ENCODE data around the gene DIP2A. TPM values are rescaled to one million over a fixed set of nuclear protein-coding genes. Genes with fewer than 3 reads are reported as not detected.
A peak's percentile ranks its signal among the peaks of the same experiment; 100 is the strongest.

DIP2A gene, protein sequence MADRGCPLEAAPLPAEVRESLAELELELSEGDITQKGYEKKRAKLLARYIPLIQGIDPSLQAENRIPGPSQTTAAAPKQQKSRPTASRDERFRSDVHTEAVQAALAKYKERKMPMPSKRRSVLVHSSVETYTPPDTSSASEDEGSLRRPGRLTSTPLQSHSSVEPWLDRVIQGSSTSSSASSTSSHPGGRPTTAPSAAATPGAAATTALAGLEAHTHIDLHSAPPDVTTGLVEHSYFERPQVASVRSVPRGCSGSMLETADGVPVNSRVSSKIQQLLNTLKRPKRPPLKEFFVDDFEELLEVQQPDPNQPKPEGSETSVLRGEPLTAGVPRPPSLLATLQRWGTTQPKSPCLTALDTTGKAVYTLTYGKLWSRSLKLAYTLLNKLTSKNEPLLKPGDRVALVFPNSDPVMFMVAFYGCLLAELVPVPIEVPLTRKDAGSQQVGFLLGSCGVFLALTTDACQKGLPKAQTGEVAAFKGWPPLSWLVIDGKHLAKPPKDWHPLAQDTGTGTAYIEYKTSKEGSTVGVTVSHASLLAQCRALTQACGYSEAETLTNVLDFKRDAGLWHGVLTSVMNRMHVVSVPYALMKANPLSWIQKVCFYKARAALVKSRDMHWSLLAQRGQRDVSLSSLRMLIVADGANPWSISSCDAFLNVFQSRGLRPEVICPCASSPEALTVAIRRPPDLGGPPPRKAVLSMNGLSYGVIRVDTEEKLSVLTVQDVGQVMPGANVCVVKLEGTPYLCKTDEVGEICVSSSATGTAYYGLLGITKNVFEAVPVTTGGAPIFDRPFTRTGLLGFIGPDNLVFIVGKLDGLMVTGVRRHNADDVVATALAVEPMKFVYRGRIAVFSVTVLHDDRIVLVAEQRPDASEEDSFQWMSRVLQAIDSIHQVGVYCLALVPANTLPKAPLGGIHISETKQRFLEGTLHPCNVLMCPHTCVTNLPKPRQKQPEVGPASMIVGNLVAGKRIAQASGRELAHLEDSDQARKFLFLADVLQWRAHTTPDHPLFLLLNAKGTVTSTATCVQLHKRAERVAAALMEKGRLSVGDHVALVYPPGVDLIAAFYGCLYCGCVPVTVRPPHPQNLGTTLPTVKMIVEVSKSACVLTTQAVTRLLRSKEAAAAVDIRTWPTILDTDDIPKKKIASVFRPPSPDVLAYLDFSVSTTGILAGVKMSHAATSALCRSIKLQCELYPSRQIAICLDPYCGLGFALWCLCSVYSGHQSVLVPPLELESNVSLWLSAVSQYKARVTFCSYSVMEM (N-terminal part only)
- total RNA-seq: 23.9 TPM
- long read RNA-seq, partial matches to known transcripts: 6 of 12 reads
- long read RNA-seq, other reads (novel, unspliced or antisense): 3 of 12 reads

- DNase-seq (ENCODE audit: missing footprints) (peak; percentile 98), ATAC-seq (peak; percentile 98)
- intact Hi-C loops (cut with DNase I): loop anchor here (10.0 kb wide), 1 partner anchor 134 kb away; the partner anchor contains the start of genes C21orf58 and PCNT
Observed at GRCh38 chr21:46458315-46459023, at the start of gene DIP2A. TSS of gene DIP2A (plus strand) at chr21:46458891. CDS start at chr21:46459132, 241 bp downstream.

- intact Hi-C loops (cut with DNase I): no loop called here
- DNase-seq (ENCODE audit: missing footprints) (peak; percentile 42), ATAC-seq (no peak)
Observed at GRCh38 chr21:46409641-46410406, 48.9 kb upstream of the DIP2A start.

DNA sequence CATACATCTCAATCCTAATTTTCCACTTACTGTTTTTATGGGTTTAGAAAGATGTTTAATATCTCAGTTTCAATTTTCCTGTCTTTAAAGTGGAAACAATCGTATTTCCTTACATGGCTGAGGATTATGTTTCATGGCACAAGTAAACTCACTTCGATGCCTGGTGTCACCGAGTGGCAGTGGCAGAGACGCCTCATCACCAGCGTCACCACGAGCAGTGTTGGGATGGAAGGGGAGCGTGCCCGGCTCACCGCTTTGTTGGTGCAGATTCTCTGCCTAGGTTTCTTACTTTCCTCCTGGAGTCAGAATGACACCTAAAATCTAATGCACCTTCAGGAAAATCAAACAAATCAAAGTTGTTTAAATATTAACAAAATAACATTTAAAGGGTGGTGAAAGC, 48.2 kb upstream of the DIP2A start:
- no peak for ATAC-seq
- intact Hi-C loops (cut with DNase I): no loop called here
- no peak for DNase-seq (ENCODE audit: missing footprints)

DNA sequence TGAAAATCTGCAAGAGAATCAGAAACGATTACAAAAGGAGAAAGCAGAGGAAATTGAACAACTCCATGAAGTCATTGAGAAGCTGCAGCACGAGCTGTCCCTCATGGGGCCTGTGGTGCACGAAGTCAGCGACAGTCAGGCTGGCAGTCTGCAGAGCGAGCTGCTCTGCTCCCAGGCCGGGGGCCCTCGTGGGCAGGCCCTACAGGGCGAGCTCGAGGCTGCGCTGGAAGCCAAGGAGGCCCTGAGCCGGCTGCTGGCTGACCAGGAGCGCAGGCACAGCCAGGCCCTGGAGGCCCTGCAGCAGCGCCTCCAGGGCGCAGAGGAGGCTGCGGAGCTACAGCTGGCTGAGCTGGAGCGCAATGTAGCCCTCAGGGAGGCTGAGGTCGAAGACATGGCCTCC, 47.5 kb upstream of the DIP2A start:
- ATAC-seq: no peak
- intact Hi-C loops (cut with DNase I): no loop called here
- DNase-seq (ENCODE audit: missing footprints): no peak

GRCh38 chr21:46411691-46412090, 47.0 kb upstream of the DIP2A start:
- no peak for ATAC-seq
- intact Hi-C loops (cut with DNase I): no loop called here

GRCh38 chr21:46412521-46413364, 45.9 kb upstream of the DIP2A start:
- ATAC-seq: peak; percentile 20
- intact Hi-C loops (cut with DNase I): no loop called here
- no peak for DNase-seq (ENCODE audit: missing footprints)

More at GRCh38 chr21:46411691-46412090, 47.0 kb upstream of the DIP2A start:
- DNase-seq (ENCODE audit: missing footprints): no peak

DNA sequence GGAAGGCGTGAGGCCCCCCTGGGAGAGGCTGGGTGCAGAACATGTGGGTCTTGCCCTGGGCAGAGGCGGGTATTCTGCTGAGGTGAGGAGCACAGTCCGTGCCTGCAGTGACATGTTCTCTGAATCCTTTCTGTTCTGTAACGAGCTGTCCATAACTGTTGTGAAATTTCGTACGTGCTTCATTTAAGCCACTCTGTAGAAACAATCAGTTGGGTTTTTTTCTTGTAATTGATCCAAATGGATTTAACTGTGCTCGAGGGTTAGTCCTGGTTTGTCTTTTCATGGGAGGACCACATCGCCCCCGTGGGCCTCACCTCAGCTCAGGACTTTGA, 45.4 kb upstream of the DIP2A start:
- intact Hi-C loops (cut with DNase I): no loop called here
- ATAC-seq: no peak
- DNase-seq (ENCODE audit: missing footprints): no peak

GRCh38 chr21:46414965-46415275, 43.8 kb upstream of the DIP2A start:
- intact Hi-C loops (cut with DNase I): no loop called here
- DNase-seq (ENCODE audit: missing footprints) (no peak), ATAC-seq (no peak)

DNA sequence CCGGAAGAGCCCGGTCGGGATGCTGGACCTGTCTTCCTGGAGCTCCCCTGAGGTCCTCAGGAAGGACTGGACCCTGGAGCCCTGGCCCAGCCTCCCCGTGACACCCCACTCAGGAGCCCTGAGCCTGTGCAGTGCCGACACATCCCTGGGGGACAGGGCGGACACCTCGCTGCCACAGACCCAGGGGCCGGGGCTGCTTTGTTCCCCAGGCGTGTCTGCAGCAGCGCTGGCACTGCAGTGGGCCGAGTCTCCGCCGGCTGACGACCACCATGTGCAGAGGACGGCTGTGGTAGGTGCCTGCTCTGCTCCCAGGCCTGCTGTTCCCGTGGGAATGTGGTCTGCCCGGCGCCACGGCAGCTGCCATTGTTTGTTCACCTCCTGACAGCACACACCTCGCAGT, 42.1 kb upstream of the DIP2A start:
- ATAC-seq (no peak), DNase-seq (ENCODE audit: missing footprints) (no peak)
- intact Hi-C loops (cut with DNase I): no loop called here

GRCh38 chr21:46418265-46418946, 40.3 kb upstream of the DIP2A start:
- intact Hi-C loops (cut with DNase I): no loop called here
- DNase-seq (ENCODE audit: missing footprints): peak; percentile 35

GRCh38 chr21:46420241-46421190, 38.2 kb upstream of the DIP2A start:
- DNase-seq (ENCODE audit: missing footprints) (peak; percentile 67), ATAC-seq (no peak)
- intact Hi-C loops (cut with DNase I): no loop called here

More at GRCh38 chr21:46418265-46418946, 40.3 kb upstream of the DIP2A start:
- ATAC-seq: no peak

DNA sequence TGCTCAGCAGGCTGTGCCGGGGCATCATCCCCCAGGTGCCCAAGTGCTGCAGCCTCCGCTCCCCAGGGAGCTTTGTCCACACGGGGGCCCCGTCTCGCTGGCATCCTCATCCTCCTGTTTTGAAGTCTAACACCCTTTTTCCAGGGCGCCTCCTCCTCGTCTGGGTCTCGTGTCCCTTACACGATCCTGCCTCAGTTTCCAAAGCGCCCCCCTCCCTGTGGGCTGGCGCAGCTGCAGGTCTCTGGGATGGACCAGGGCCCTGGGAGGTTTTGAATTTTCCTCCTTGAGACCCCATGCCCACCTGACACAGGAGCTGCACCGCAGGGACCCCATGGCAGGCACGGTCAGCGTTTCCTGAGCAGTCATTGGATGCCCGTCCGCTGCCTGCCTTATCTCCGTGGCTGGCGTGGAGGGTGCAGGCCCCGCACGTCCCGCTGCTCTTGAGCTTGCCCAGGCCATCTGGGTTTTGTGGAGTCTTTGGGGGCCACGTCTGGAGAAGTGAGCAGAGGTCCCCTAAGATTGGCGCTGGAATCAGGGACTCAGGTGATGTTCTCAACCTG, 37.4 kb upstream of the DIP2A start:
- intact Hi-C loops (cut with DNase I): no loop called here

DNA sequence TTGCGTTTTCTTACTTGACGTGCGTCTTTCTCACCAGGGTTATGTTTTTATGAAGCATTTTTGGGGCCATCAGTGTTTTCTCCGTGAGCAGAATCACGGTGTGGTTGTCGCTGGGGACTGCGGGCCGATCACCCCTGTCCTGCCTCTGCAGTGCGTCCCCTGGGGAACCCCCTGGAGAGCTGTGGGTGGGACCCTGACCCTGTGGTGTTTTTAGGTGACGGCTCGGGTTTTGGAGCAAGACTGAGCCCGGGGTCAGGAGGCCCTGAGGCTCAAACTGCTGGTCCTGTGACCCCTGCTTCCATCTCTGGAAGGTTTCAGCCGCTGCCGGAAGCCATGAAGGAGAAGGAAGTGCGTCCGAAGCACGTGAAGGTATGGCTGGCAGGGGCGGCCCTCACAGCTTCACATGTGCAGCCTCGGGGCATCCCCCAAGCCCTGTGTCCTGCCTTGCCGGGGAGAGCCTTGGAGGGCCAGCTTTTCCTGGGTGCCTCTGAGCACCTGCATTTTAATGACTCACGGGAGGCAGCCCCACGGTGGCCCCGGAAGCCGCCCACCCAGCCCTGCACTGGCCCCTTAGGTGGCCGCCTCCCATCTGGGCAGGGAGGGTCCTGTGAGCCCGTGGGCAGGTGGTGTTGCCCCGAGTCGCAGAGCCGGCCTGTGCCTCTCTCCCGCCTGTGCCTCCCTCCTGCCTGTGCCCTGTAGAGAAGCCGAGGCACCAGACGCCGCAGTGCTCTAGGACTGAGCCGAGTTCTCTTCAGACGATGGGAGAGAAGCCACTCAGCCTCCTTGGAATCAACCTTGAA, 36.7 kb upstream of the DIP2A start:
- intact Hi-C loops (cut with DNase I): no loop called here
- ATAC-seq: no peak
- peak; percentile 50 for DNase-seq (ENCODE audit: missing footprints)

More for the DNA sequence above, 37.4 kb upstream of the DIP2A start:
- DNase-seq (ENCODE audit: missing footprints) (peak; percentile 65), ATAC-seq (no peak)

GRCh38 chr21:46422636-46423241, 36.0 kb upstream of the DIP2A start:
- peak; percentile 39 for DNase-seq (ENCODE audit: missing footprints)
- intact Hi-C loops (cut with DNase I): no loop called here

More at GRCh38 chr21:46422636-46423241, 36.0 kb upstream of the DIP2A start:
- ATAC-seq: no peak

Data from Right ventricle myocardium inferior (tissue), 1 donor.